Heart left ventricle (tissue), 13 donors: ENCODE data around the gene NUBPL.

Experiments used
- CTCF ChIP-seq, 12 donors: fragments of 200-600 bp; sonication (generic) in 4 of 12; IDR thresholded peaks; one replicate each; pipeline versions ENCODE4 v1.5.0 to v1.8.0; 2018 to 2022; ENCODE audit warnings: antibody characterized with exemption in 12 of 12, mild to moderate bottlenecking in 5 of 12
- POLR2A ChIP-seq, 2 donors: fragments of 450-650 bp; IDR thresholded peaks; one replicate each; pipeline ENCODE4 v1.6.1; 2017; ENCODE audit warnings: antibody characterized with exemption in 2 of 2, mild to moderate bottlenecking in 2 of 2, moderate library complexity in 2 of 2
- donor health status: ischemic (EF 13 %, LVEDD 7.1; RV severe dilation, severe dysfunction).
- donor health status: DM: no; HTN: yes; CAD: no.
- donor health status: DM: no; HTN: no; CAD: no.
- donor health status: ischemic (EF 25% LVEDD 6.9; RV normal size, moderate dysfunction).
- donor health status: ischemic (EF 25% LVEDD 5.7; RV mildly dilated, moderate dysfunction).
- donor health status: ischemic (EF 35%, LVEDD 5.7; RV mildly dilated, moderate dysfunction).
- donor health status: nonischemic (EF 11% LVEDD 7.7; RV severe dilation, severe dysfunction).
- donor health status: DM: yes; HTN: yes; CAD: no.
- donor health status: PGD.
- donor health status: ischemic (EF 29% LVEDD 5.4; RV normal size, mild dysfunction).
- donor health status: nonischemic (EF 23%, LVEDD 6.1; RV moderate dilation, normal function).

GRCh38 chr14:31590206-31590605 lies 29.0 kb downstream of the NUBPL start:
- TF ChIP-seq CTCF (IDR thresholded peaks at IDR 0.05), result no peak
- no peak for TF ChIP-seq POLR2A (IDR thresholded peaks at IDR 0.05)
